ENCODE data around the gene SFXN2. TPM values are rescaled to one million over a fixed set of nuclear protein-coding genes. Genes with fewer than 3 reads are reported as not detected.

SFXN2 gene, protein sequence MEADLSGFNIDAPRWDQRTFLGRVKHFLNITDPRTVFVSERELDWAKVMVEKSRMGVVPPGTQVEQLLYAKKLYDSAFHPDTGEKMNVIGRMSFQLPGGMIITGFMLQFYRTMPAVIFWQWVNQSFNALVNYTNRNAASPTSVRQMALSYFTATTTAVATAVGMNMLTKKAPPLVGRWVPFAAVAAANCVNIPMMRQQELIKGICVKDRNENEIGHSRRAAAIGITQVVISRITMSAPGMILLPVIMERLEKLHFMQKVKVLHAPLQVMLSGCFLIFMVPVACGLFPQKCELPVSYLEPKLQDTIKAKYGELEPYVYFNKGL
- 2.1 and 2.4 TPM in 2 replicates for total RNA-seq

DNA sequence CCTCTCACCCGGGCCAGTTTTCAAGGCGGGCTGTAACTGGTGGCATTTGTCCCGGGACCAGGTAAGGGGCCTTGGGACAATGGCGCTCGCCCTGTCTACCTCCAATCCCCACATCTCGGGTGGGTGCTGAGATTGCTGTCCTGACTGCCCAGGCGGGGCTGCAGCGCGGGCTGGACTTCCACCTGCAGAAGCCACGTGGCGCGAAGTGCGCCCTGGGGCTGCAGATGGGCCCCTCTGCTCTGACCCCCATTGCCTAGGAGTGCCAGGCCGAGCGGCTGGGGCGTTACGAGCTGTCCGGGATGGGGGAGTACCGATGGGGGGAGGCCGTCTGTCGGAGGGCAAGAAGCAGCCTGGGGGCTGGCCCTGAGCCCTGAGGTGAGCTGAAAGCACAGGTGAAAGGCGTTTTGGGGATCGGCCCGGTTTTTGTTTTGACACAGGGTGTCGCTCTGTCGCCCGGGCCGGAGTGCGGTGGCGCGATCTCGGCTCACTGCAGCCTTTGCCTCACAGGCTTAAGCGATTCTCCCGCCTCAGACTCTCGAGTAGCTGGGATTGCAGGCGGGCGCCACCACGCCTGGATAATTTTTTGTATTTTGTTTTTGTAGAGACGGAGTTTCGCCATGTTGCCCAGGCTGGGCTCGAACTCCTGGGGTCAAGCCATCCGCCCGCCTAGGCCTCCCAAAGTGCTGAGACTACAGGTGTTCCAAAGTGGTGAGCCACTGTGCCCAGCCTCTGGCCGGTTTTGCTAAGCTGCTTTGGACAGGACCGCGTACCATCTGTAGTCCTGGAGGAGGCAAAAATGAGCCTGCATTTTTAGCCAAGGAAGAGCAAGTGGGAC lies at the start of gene SFXN2:
Gene SFXN2, plus strand, starts transcription at position 16 of the 835 bp plus-strand sequence. CDS start 12,001 bp downstream, outside the sequence.

DNA sequence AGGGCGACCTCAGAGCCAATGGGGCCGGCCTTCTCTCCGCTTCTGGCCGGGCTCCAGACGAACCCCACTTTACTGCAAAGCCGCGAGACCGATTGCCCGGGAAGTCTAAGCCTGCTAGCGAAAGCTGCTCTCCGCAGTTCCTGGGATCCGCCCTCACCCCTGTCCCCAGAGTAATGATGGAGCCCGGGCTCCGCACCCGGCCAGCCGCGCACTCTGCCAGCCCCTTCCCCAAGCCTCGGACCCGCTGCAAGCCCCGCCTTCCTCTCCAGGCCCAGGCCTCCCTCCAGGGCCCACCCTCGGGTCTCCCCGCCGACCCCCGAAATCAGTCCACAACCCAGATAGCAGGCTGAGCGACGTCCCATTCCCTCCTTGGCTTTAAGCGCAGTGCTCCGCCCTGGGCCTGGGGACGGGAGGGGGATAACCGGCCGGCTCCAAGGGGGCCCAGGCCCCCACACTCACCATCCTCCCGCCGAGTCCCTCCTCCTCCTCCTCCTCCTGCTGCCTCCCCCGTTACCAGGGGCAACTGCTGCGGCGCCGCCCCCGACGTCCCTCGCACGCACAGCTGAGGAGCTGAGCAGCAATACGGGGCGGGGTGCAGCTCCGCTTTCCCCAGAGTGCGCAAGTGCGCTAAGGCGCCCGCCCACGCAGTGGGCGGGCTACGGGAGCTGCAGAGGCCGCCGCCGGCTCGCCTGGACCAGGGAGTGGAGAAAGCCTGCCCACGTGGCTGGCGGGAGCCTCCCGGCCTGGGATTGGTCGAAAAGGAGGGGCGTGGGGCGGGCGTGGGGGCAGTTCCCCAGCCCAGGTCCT lies 419 bp upstream of the SFXN2 start, which contains the start of gene ARL3:
Gene ARL3, minus strand, starts transcription at position 584 of the 807 bp plus-strand sequence. Its CDS starts 122 bp downstream, at position 462.

DNA sequence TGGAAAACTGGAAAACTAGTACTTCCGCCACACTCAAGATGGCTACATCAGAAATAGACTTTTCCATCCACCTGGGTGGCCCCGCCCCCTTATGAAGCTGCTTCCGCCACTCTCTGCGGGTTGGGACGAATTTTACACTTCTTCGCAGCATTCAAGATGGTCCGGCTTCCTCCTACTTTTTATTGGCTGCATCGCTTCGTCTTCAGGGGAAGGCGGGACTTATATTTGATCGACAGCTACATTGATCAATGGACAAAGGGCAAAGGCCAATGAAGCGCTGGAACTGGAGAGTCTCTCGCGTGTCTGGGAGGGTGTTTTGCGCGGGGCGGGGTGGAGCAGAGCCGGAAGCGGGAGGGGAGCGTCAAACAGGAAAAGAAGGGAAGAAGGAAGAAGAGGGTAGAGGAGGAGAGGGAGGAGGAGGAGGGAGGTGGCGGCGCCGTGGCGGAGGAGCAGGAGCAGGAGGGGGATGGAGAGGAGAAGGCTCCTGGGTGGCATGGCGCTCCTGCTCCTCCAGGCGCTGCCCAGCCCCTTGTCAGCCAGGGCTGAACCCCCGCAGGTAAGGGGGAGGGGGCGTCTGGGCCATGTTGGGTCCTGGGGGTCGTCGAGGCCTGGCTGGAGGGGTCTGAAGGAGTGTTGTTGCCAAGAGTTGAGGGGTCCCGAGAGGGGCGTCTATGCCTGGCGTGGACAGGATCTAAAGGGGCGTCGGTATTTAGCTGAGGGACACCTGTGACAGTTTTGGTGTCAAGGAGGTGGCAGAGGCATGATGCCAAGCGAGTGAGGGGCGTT lies 29.3 kb downstream of the SFXN2 start, which contains the start of gene WBP1L:
Gene WBP1L, plus strand, starts transcription at position 361 of the 786 bp plus-strand sequence. Its CDS starts 106 bp downstream, at position 467.

Other genes with a start within 250 kb of the SFXN2 start
- 69.7 and 99.2 TPM in 2 replicates for gene ACTR1A, start 211.9 kb upstream of the SFXN2 start, total RNA-seq
- 0.68 and 5.8 TPM in 2 replicates for gene SUFU, start 210.7 kb upstream of the SFXN2 start, total RNA-seq
- 44.8 and 111 TPM in 2 replicates for gene TRIM8, start 70.2 kb upstream of the SFXN2 start, total RNA-seq
- gene ARL3, start 239 bp upstream of the SFXN2 start, total RNA-seq: 5.5 and 6.5 TPM in 2 replicates
- gene WBP1L, start 29.3 kb downstream of the SFXN2 start, total RNA-seq: 26.3 and 44.1 TPM in 2 replicates
- gene CYP17A1, start 122.8 kb downstream of the SFXN2 start, total RNA-seq: not detected in 2 replicates
- gene BORCS7, start 139.6 kb downstream of the SFXN2 start, total RNA-seq: 8.9 and 20.0 TPM in 2 replicates
- 2.1 and 5.8 TPM in 2 replicates for gene AS3MT, start 154.8 kb downstream of the SFXN2 start, total RNA-seq
- 2.7 and 8.3 TPM in 2 replicates for gene CNNM2, start 203.7 kb downstream of the SFXN2 start, total RNA-seq

All from nasal cavity respiratory epithelium epithelial cell of viscerocranial mucosa (primary cell).